SU-DHL-6 (cell line): Measurements from ENCODE around the gene AIG1.

Experiments
- H2AFZ ChIP-seq: fragments of 200-600 bp; sonication (generic); 2 replicates; pipeline ENCODE4 v1.6.1; 2014; ENCODE audit warnings: low read depth, mild to moderate bottlenecking, moderate library complexity, mixed read lengths, antibody characterized with exemption, low read length; ENCODE audit not compliant: severe bottlenecking
- H3F3A ChIP-seq: fragments of 200-600 bp; shearing (Covaris generic); 2 replicates; pipeline ENCODE4 v1.6.0; 2016; ENCODE audit warnings: antibody characterized with exemption, mild to moderate bottlenecking; ENCODE audit not compliant: insufficient read depth
- H3K27ac ChIP-seq: fragments of 200-600 bp; sonication (generic); 2 replicates; pipeline ENCODE4 v1.5.1; 2016; ENCODE audit warnings: low read depth, mild to moderate bottlenecking, low read length, moderate library complexity, mixed read lengths
- H3K27me3 ChIP-seq: fragments of 200-600 bp; sonication (generic), shearing (Covaris generic); 2 replicates; pipeline ENCODE4 v1.6.0; 2014; ENCODE audit warnings: mild to moderate bottlenecking, low read length
- H3K36me3 ChIP-seq: fragments of 200-600 bp; sonication (generic); 2 replicates; pipeline ENCODE4 v1.6.1; 2014; ENCODE audit warnings: mild to moderate bottlenecking, low read length, mixed read lengths
- H3K4me2 ChIP-seq: fragments of 300-600, 200-600 bp; shearing (Covaris generic), sonication (generic); 2 replicates; pipeline ENCODE4 v1.6.0; 2014; ENCODE audit warnings: low read length, low read depth, mild to moderate bottlenecking; ENCODE audit not compliant: poor library complexity, severe bottlenecking
- H3K4me3 ChIP-seq: fragments of 200-600 bp; sonication (generic); 2 replicates; pipeline ENCODE4 v1.5.1; 2014; ENCODE audit warnings: antibody characterized with exemption, low read length, mild to moderate bottlenecking, mixed read lengths; ENCODE audit not compliant: insufficient read depth, poor library complexity, severe bottlenecking
- H3K79me2 ChIP-seq: fragments of 200-600 bp; sonication (generic); 2 replicates; pipeline ENCODE4 v1.6.1; 2014; ENCODE audit warnings: mild to moderate bottlenecking, low read length, moderate library complexity; ENCODE audit not compliant: insufficient read depth
- H3K9ac ChIP-seq: fragments of 200-600 bp; sonication (generic); 2 replicates; pipeline ENCODE4 v1.7.0; 2014; ENCODE audit warnings: mild to moderate bottlenecking, low read length
- H3K9me2 ChIP-seq: fragments of 200-600 bp; sonication (generic); replicated peaks from 2 replicates; pipeline ENCODE4 v1.6.1; 2014; ENCODE audit warnings: low read length; ENCODE audit not compliant: insufficient read depth
- H3K9me3 ChIP-seq: fragments of 200-600 bp; sonication (generic); 2 replicates; pipeline ENCODE4 v1.6.1; 2014; ENCODE audit warnings: low read length, mixed read lengths; ENCODE audit not compliant: insufficient read depth
- H4K20me1 ChIP-seq: fragments of 200-600 bp; sonication (generic); 2 replicates; pipeline ENCODE4 v1.6.1; 2014; ENCODE audit warnings: low read depth, mild to moderate bottlenecking, antibody characterized with exemption, low read length, moderate library complexity, mixed read lengths
- EZH2phosphoT487 ChIP-seq: fragments of 200-600 bp; sonication (generic), shearing (Covaris generic); conservative IDR thresholded peaks from 2 replicates; pipeline ENCODE4 v1.6.1; 2018; ENCODE audit warnings: mild to moderate bottlenecking, antibody characterized with exemption, low read length, moderate library complexity, mixed read lengths
- TF ChIP-seq, protein P1 (sequence below): fragments of 200-600 bp; sonication (generic); IDR thresholded peaks from one replicate; pipeline ENCODE4 v1.5.1; 2017; ENCODE audit warnings: antibody characterized with exemption, mild to moderate bottlenecking, low read length, moderate library complexity; ENCODE audit not compliant: insufficient read depth, poor library complexity, severe bottlenecking

Gene AIG1

DNA sequence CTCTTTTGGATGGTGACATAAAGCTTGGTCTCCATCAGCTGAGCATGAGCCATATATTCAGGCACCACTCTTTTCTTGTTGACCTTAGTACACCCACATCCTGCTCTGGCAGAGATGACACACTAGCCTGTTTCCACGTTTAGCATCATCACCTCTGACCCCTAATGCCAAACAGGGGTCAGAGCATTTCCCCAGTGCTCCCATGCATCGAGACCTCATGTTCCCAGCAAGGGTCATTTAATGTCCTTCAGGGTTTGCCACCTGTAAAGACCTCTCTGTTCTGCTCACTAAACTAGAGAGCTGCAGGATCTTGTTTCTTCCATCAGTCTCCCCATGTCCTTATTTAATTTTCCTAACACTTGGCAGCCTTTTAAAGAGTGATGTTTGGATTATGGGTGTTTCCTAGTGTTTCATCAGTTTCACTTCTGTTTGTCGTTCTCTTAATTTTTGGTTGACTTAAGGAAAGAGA, 97.5 kb downstream of the AIG1 start:
- H3K4me2 ChIP-seq, result no peak overlapping the region
- H4K20me1 ChIP-seq, result no peaks in the 10 kb centered on the region
- no peak overlapping the region for H3K27ac ChIP-seq
- no peaks in the 10 kb centered on the region for H3F3A ChIP-seq
- H3K4me3 ChIP-seq, result no peak overlapping the region
- H3K9ac ChIP-seq, result no peak overlapping the region
- no peaks in the 10 kb centered on the region for H3K9me3 ChIP-seq
- no peaks in the 10 kb centered on the region for H3K9me2 ChIP-seq
- H3K79me2 ChIP-seq, result no peaks in the 10 kb centered on the region
- no peaks in the 10 kb centered on the region for H3K36me3 ChIP-seq
- no peaks in the 10 kb centered on the region for H3K27me3 ChIP-seq
- H2AFZ ChIP-seq, result no peak overlapping the region
- TF ChIP-seq EZH2phosphoT487, result no peak
- TF ChIP-seq, protein P1, sequence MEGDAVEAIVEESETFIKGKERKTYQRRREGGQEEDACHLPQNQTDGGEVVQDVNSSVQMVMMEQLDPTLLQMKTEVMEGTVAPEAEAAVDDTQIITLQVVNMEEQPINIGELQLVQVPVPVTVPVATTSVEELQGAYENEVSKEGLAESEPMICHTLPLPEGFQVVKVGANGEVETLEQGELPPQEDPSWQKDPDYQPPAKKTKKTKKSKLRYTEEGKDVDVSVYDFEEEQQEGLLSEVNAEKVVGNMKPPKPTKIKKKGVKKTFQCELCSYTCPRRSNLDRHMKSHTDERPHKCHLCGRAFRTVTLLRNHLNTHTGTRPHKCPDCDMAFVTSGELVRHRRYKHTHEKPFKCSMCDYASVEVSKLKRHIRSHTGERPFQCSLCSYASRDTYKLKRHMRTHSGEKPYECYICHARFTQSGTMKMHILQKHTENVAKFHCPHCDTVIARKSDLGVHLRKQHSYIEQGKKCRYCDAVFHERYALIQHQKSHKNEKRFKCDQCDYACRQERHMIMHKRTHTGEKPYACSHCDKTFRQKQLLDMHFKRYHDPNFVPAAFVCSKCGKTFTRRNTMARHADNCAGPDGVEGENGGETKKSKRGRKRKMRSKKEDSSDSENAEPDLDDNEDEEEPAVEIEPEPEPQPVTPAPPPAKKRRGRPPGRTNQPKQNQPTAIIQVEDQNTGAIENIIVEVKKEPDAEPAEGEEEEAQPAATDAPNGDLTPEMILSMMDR, result no peak

DNA sequence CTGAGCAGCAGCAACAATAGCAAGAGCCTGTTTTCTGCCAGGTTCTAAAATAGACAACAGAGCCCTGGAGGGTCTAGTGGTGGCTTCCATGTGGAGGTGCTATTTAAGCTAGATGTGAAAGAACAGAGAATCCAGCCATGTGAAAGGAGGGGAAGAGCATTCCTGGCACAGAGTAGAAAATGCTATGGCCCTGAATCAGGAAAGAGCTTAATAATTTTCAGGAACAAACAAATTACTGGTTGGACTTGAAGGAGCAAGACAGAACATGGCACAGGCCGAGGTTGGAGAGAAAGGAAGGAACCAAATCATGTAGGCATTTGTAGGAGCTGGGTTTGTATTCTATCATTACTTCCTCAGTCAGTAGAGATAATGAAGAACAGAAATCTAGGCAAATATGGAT, 98.3 kb downstream of the AIG1 start:
- TF ChIP-seq, protein P1, result no peak
- TF ChIP-seq EZH2phosphoT487, result no peak
- Histone ChIP-seq H3K4me3 (no peak overlapping the region), H2AFZ (no peak overlapping the region), H3K27me3 (no peaks in the 10 kb centered on the region), H3K4me2 (no peak overlapping the region), H3K9me3 (no peaks in the 10 kb centered on the region), H3K9ac (no peak overlapping the region), H3F3A (no peaks in the 10 kb centered on the region), H3K9me2 (no peaks in the 10 kb centered on the region), H3K36me3 (no peaks in the 10 kb centered on the region), H4K20me1 (no peaks in the 10 kb centered on the region), H3K27ac (no peak overlapping the region), H3K79me2 (no peaks in the 10 kb centered on the region)

DNA sequence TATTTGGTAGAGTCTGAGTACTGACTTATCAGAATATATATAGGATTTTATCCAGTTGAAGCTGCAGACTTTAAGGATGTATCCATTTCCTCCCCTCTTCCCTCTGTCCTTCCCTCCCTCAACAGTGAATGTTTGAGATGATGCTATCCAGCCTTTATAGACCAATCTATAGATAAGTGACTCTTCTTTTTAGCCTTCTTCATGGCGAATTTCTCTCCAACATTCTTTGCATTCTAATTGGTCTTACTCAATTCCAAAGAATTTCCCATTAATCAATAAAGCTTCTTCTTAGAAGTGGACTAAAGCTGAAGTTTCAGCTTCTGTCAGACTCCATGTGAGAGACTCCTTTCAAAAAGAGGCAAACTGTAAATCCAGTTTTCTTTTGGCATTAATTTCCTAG, 99.3 kb downstream of the AIG1 start:
- H3K36me3 ChIP-seq, result no peaks in the 10 kb centered on the region
- H3F3A ChIP-seq, result no peaks in the 10 kb centered on the region
- no peak for TF ChIP-seq EZH2phosphoT487
- TF ChIP-seq, protein P1, result no peak
- no peaks in the 10 kb centered on the region for H3K79me2 ChIP-seq
- no peaks in the 10 kb centered on the region for H3K27me3 ChIP-seq
- H3K9me3 ChIP-seq, result no peaks in the 10 kb centered on the region
- no peaks in the 10 kb centered on the region for H4K20me1 ChIP-seq
- no peak overlapping the region for H3K4me2 ChIP-seq
- no peak overlapping the region for H3K27ac ChIP-seq
- no peak overlapping the region for H3K4me3 ChIP-seq
- no peaks in the 10 kb centered on the region for H3K9me2 ChIP-seq
- no peak overlapping the region for H2AFZ ChIP-seq
- H3K9ac ChIP-seq, result no peak overlapping the region
